GM19468 (cell line): ENCODE data around the gene ZDHHC11B.

Experiments
- ATAC-seq: cut with Tn5 transposase; IDR thresholded peaks from one replicate; pipeline ENCODE4 v1.9.1; 2021; ENCODE audit warnings: mild to moderate bottlenecking, moderate library complexity, moderate number of reproducible peaks; ENCODE audit not compliant: unreplicated experiment; ENCODE audit errors: extremely low read depth

The ZDHHC11B gene

GRCh38 chr5:677131-678101 is 107.1 kb downstream of the ZDHHC11B start:
- ATAC-seq = no peak

GRCh38 chr5:676699-677076 is 107.8 kb downstream of the ZDHHC11B start:
- no peak for ATAC-seq

- ATAC-seq = no peak
Measured at GRCh38 chr5:675871-676698, 108.4 kb downstream of the ZDHHC11B start.

- no peak for ATAC-seq
Measured at GRCh38 chr5:675111-675870, 109.2 kb downstream of the ZDHHC11B start.

- ATAC-seq = no peak
Measured at GRCh38 chr5:674630-675011, 109.9 kb downstream of the ZDHHC11B start.

- ATAC-seq = no peak
Measured at GRCh38 chr5:673831-674629, 110.5 kb downstream of the ZDHHC11B start.

- no peak for ATAC-seq
Measured at GRCh38 chr5:673161-673830, 111.2 kb downstream of the ZDHHC11B start.

GRCh38 chr5:672329-673160 is 112.0 kb downstream of the ZDHHC11B start:
- ATAC-seq = no peak

- ATAC-seq = peak; percentile 54
Measured at GRCh38 chr5:671459-672328, 112.8 kb downstream of the ZDHHC11B start.

GRCh38 chr5:670396-671270 is 113.9 kb downstream of the ZDHHC11B start:
- ATAC-seq = no peak

GRCh38 chr5:669842-670395 is 114.6 kb downstream of the ZDHHC11B start:
- ATAC-seq = no peak

GRCh38 chr5:669111-669841 is 115.3 kb downstream of the ZDHHC11B start:
- no peak for ATAC-seq

- no peak for ATAC-seq
Measured at GRCh38 chr5:668283-668995, 116.1 kb downstream of the ZDHHC11B start.

GRCh38 chr5:666816-667498 is 117.6 kb downstream of the ZDHHC11B start:
- no peak for ATAC-seq
